HCT116 (cell line): ENCODE measurements around the gene UBE2G2.

Experiments used
- CTCF ChIP-seq, 3 experiments: fragments of 200-600 bp in 1 of 3; sonication (generic) in 1 of 3; IDR thresholded peaks in 2 of 3; conservative IDR thresholded peaks in 1 of 3; 2 replicates each; pipeline ENCODE4 v1.5.1; 2012 to 2017; ENCODE audit warnings: low read depth in 2 of 3, low read length in 2 of 3, antibody characterized with exemption in 1 of 3, borderline replicate concordance in 1 of 3, control low read depth in 1 of 3, mild to moderate bottlenecking in 1 of 3, mixed read lengths in 1 of 3, mixed run types in 1 of 3, moderate library complexity in 1 of 3; ENCODE audit not compliant: insufficient read depth in 1 of 3
- POLR2A ChIP-seq: IDR thresholded peaks from 2 replicates; pipeline ENCODE4 v1.7.0; 2011; ENCODE audit warnings: borderline replicate concordance; ENCODE audit not compliant: insufficient read depth, insufficient read length; ENCODE audit errors: extremely low read depth
- POLR2AphosphoS5 ChIP-seq: IDR thresholded peaks from 2 replicates; pipeline ENCODE4 v1.6.1; 2011; ENCODE audit warnings: mild to moderate bottlenecking, low read depth, low read length, moderate library complexity
- SP1 ChIP-seq: IDR thresholded peaks from 2 replicates; pipeline ENCODE4 v1.6.1; 2012; ENCODE audit warnings: low read depth
- SRF ChIP-seq: IDR thresholded peaks from 2 replicates; pipeline ENCODE4 v1.6.1; 2012; ENCODE audit warnings: low read depth

GRCh38 chr21:44822484-44823178 lies 21.0 kb upstream of the UBE2G2 start:
- no peak for TF ChIP-seq SP1
- TF ChIP-seq POLR2A = no peak
- TF ChIP-seq SRF = no peak
- TF ChIP-seq POLR2AphosphoS5 = no peak
- no peak for TF ChIP-seq CTCF (IDR thresholded peaks at IDR 0.05 in 2 of 3, conservative IDR thresholded peaks at IDR 0.05 in 1 of 3; ENCODE audit: borderline replicate concordance in 1 of 3, insufficient read depth in 1 of 3, low read depth in 2 of 3, low read length in 2 of 3)
